GM23338 (cell line): ENCODE results near the gene SLC9A2. TPM values are rescaled to one million over a fixed set of nuclear protein-coding genes. Genes with fewer than 3 reads are reported as not detected.

ENCODE experiments used
- ATAC-seq: fragments of 200-7000 bp; cut with Tn5 transposase; 3 replicates; pipeline ENCODE4 v1.9.1; 2020
- DNase-seq: peaks from one replicate; pipeline ENCODE4 v3.0.0-alpha.2; 2015; ENCODE audit warnings: low spot score
- H2AFZ ChIP-seq: fragments of 200-600 bp; sonication (generic); 2 replicates; pipeline ENCODE4 v1.8.0; 2016; ENCODE audit warnings: antibody characterized with exemption, mild to moderate bottlenecking, moderate library complexity
- H3F3A ChIP-seq: fragments of 200-600 bp; sonication (generic); replicated peaks from 2 replicates; pipeline ENCODE4 v1.8.0; 2017; ENCODE audit warnings: antibody characterized with exemption, mixed run types, low read depth
- H3K27ac ChIP-seq: fragments of 200-600 bp; sonication (generic); 2 replicates; pipeline ENCODE4 v1.6.1; 2016; ENCODE audit warnings: low read depth
- H3K27me3 ChIP-seq: fragments of 200-600 bp; sonication (generic); 2 replicates; pipeline ENCODE4 v1.8.0; 2016; ENCODE audit warnings: mild to moderate bottlenecking, mixed run types, moderate library complexity; ENCODE audit not compliant: insufficient read depth
- H3K36me3 ChIP-seq: fragments of 200-600 bp; sonication (generic); 2 replicates; pipeline ENCODE4 v1.8.0; 2016; ENCODE audit warnings: mild to moderate bottlenecking; ENCODE audit not compliant: insufficient read depth
- H3K4me1 ChIP-seq: fragments of 200-600 bp; sonication (generic); 2 replicates; pipeline ENCODE4 v1.8.0; 2016; ENCODE audit warnings: mild to moderate bottlenecking, moderate library complexity; ENCODE audit not compliant: insufficient read depth
- H3K4me2 ChIP-seq: fragments of 200-600 bp; sonication (generic); 2 replicates; pipeline ENCODE4 v1.7.1; 2017; ENCODE audit warnings: mixed run types
- H3K4me3 ChIP-seq: fragments of 200-600 bp; sonication (generic); 2 replicates; pipeline ENCODE4 v1.6.1; 2016; ENCODE audit warnings: mixed run types
- H3K79me2 ChIP-seq: fragments of 200-600 bp; sonication (generic); replicated peaks from 2 replicates; pipeline ENCODE4 v1.8.0; 2017; ENCODE audit warnings: mild to moderate bottlenecking; ENCODE audit not compliant: insufficient read depth
- H3K9me2 ChIP-seq: fragments of 200-600 bp; sonication (generic); 2 replicates; pipeline ENCODE4 v1.8.0; 2017; ENCODE audit not compliant: insufficient read depth
- H4K20me1 ChIP-seq: fragments of 200-600 bp; sonication (generic); replicated peaks from 2 replicates; pipeline ENCODE4 v1.8.0; 2017; ENCODE audit warnings: mild to moderate bottlenecking; ENCODE audit not compliant: insufficient read depth
- H3K27ac Mint-ChIP-seq: 2 replicates; pipeline ENCODE4 v1.8.0; 2020; ENCODE audit warnings: inconsistent platforms, mild to moderate bottlenecking, moderate library complexity, mixed read lengths
- H3K27me3 Mint-ChIP-seq: 3 replicates; pipeline ENCODE4 v1.8.0; 2022; ENCODE audit warnings: low read depth, mild to moderate bottlenecking, moderate library complexity, mixed read lengths, inconsistent platforms; ENCODE audit not compliant: insufficient read depth, poor library complexity
- H3K36me3 Mint-ChIP-seq: 3 replicates; pipeline ENCODE4 v1.8.0; 2021; ENCODE audit warnings: low read depth, mild to moderate bottlenecking, inconsistent platforms, moderate library complexity, mixed read lengths
- H3K4me1 Mint-ChIP-seq: 3 replicates; pipeline ENCODE4 v1.8.0; 2020; ENCODE audit warnings: mild to moderate bottlenecking, inconsistent platforms, mixed read lengths
- H3K4me3 Mint-ChIP-seq: 3 replicates; pipeline ENCODE4 v1.8.0; 2021; ENCODE audit warnings: moderate library complexity, mild to moderate bottlenecking, inconsistent platforms, mixed read lengths
- H3K9me3 Mint-ChIP-seq: 3 replicates; pipeline ENCODE4 v1.8.0; 2020; ENCODE audit warnings: moderate library complexity, mild to moderate bottlenecking, inconsistent platforms, mixed read lengths
- CREB1 ChIP-seq: fragments of 250-450 bp; sonication (Bioruptor Pico); IDR thresholded peaks from 2 replicates; pipeline ENCODE4 v1.5.0; 2020; ENCODE audit warnings: low read depth, mild to moderate bottlenecking, moderate library complexity
- CTCF ChIP-seq, 2 experiments: fragments of 200-600 bp in 1 of 2; sonication (generic) in 1 of 2; conservative IDR thresholded peaks; 2 replicates each; pipeline versions ENCODE4 v1.5.1 to v1.6.1; 2016 to 2017; ENCODE audit warnings: antibody characterized with exemption in 2 of 2, low read depth in 2 of 2, mild to moderate bottlenecking in 2 of 2, moderate library complexity in 1 of 2
- ETS1 ChIP-seq: IDR thresholded peaks from 2 replicates; pipeline ENCODE4 v1.6.1; 2016; ENCODE audit warnings: antibody characterized with exemption
- EZH2 ChIP-seq: fragments of 200-600 bp; sonication (generic); IDR thresholded peaks from one replicate; pipeline ENCODE4 v1.8.0; 2017; ENCODE audit warnings: antibody characterized with exemption, mild to moderate bottlenecking, low read depth; ENCODE audit not compliant: unreplicated experiment
- EZH2phosphoT487 ChIP-seq: fragments of 200-600 bp; sonication (generic); IDR thresholded peaks from one replicate; pipeline ENCODE4 v1.8.1; 2018; ENCODE audit warnings: antibody characterized with exemption; ENCODE audit not compliant: unreplicated experiment
- JUNB ChIP-seq: IDR thresholded peaks from one replicate; pipeline ENCODE4 v1.6.1; 2016; ENCODE audit warnings: antibody characterized with exemption; ENCODE audit not compliant: unreplicated experiment
- NANOG ChIP-seq: IDR thresholded peaks from 2 replicates; pipeline ENCODE4 v1.6.1; 2016; ENCODE audit warnings: antibody characterized with exemption, borderline replicate concordance
- POLR2AphosphoS5 ChIP-seq: IDR thresholded peaks from 2 replicates; pipeline ENCODE4 v1.6.1; 2016; ENCODE audit warnings: antibody characterized with exemption, low read depth
- STAT1 ChIP-seq: IDR thresholded peaks from one replicate; pipeline ENCODE4 v1.6.1; 2016; ENCODE audit warnings: antibody characterized with exemption; ENCODE audit not compliant: unreplicated experiment
- ZNF114 ChIP-seq: fragments of 250-450 bp; sonication (Bioruptor Pico); IDR thresholded peaks from 2 replicates; pipeline ENCODE4 v1.5.0; 2020; ENCODE audit warnings: mild to moderate bottlenecking, moderate library complexity
- ZNF331 ChIP-seq: fragments of 250-450 bp; sonication (Bioruptor Pico); IDR thresholded peaks from 2 replicates; pipeline ENCODE4 v1.5.0; 2020; ENCODE audit warnings: low read depth, mild to moderate bottlenecking, moderate library complexity
- polyA plus RNA-seq: library from polyadenylated mRNA; unstranded; fragments of >200 nt; fragmentation: Nextera tagmentation; extraction: Ambion mirVana; gene quantifications from 2 replicates; pipeline ENCODE4 v1.2.1, GENCODE V29; 2016
- total RNA-seq: library from RNA; depleted of rRNA; stranded (reverse); fragments of >200 nt; shearing (Covaris generic); gene quantifications from 2 replicates; pipeline ENCODE4 v1.2.3, GENCODE V29; 2014
- TF ChIP-seq, protein P1 (sequence below): IDR thresholded peaks from one replicate; pipeline ENCODE4 v1.6.1; 2018; ENCODE audit warnings: antibody characterized with exemption; ENCODE audit not compliant: unreplicated experiment
- TF ChIP-seq, protein P2 (sequence below): fragments of 250-450 bp; sonication (Bioruptor Pico); IDR thresholded peaks from 2 replicates; pipeline ENCODE4 v1.5.0; 2020; ENCODE audit warnings: mild to moderate bottlenecking, moderate library complexity

Gene SLC9A2
- total and polyA plus RNA-seq, 2 experiments from 2014 or later: 0.03 to 0.24 TPM

DNA sequence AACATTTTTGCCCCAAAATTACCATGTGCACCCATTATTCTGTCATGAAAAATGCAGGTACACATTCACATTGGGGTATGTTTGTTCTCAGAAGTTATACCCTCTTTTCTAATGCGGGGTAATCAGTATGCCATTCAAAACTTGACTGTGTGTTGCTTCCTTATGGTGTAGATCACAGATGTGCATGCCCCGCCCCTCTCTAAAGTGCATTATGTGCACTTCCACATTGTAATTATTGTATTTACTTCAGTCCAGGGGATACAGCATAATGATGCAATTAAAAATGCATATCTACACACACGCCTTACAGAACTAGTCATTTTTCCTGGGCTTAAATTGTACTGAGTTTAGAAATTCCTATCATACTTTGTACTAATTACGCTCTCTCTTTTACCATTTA is 48.8 kb downstream of the SLC9A2 start:
- Mint-ChIP-seq H3K4me3 (no peak overlapping the region), H3K27ac (no peak overlapping the region), H3K27me3 (peaks cover 4% of the 10 kb centered on the region), H3K4me1 (peaks cover 2% of the 10 kb centered on the region; the same call in 1 of the 3 replicates), H3K9me3 (no peaks in the 10 kb centered on the region), H3K36me3 (no peaks in the 10 kb centered on the region)
- DNase-seq (no peak), ATAC-seq (no peak)
- Histone ChIP-seq H3K79me2 (no peaks in the 10 kb centered on the region), H3K4me1 (no peaks in the 10 kb centered on the region), H3K27me3 (no peaks in the 10 kb centered on the region), H3K4me2 (no peak overlapping the region), H3K9me2 (peaks cover 4% of the 10 kb centered on the region; the same call in 1 of the 2 replicates), H3K36me3 (no peaks in the 10 kb centered on the region), H2AFZ (peak overlapping the region; percentile 43; the same call in 1 of the 2 replicates), H3F3A (no peaks in the 10 kb centered on the region), H4K20me1 (no peaks in the 10 kb centered on the region), H3K27ac (no peak overlapping the region), H3K4me3 (no peak overlapping the region)
- no peak for TF ChIP-seq JUNB
- no peak for TF ChIP-seq CTCF (conservative IDR thresholded peaks at IDR 0.05; ENCODE audit: low read depth in 2 of 2)
- TF ChIP-seq EZH2phosphoT487: no peak
- no peak for TF ChIP-seq ETS1
- TF ChIP-seq POLR2AphosphoS5: no peak
- no peak for TF ChIP-seq ZNF114 (CRISPR knock-in tag)
- TF ChIP-seq EZH2: no peak
- TF ChIP-seq, protein P1, sequence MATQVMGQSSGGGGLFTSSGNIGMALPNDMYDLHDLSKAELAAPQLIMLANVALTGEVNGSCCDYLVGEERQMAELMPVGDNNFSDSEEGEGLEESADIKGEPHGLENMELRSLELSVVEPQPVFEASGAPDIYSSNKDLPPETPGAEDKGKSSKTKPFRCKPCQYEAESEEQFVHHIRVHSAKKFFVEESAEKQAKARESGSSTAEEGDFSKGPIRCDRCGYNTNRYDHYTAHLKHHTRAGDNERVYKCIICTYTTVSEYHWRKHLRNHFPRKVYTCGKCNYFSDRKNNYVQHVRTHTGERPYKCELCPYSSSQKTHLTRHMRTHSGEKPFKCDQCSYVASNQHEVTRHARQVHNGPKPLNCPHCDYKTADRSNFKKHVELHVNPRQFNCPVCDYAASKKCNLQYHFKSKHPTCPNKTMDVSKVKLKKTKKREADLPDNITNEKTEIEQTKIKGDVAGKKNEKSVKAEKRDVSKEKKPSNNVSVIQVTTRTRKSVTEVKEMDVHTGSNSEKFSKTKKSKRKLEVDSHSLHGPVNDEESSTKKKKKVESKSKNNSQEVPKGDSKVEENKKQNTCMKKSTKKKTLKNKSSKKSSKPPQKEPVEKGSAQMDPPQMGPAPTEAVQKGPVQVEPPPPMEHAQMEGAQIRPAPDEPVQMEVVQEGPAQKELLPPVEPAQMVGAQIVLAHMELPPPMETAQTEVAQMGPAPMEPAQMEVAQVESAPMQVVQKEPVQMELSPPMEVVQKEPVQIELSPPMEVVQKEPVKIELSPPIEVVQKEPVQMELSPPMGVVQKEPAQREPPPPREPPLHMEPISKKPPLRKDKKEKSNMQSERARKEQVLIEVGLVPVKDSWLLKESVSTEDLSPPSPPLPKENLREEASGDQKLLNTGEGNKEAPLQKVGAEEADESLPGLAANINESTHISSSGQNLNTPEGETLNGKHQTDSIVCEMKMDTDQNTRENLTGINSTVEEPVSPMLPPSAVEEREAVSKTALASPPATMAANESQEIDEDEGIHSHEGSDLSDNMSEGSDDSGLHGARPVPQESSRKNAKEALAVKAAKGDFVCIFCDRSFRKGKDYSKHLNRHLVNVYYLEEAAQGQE: no peak
- TF ChIP-seq ZNF331 (CRISPR knock-in tag): no peak
- no peak for TF ChIP-seq NANOG
- TF ChIP-seq, protein P2, sequence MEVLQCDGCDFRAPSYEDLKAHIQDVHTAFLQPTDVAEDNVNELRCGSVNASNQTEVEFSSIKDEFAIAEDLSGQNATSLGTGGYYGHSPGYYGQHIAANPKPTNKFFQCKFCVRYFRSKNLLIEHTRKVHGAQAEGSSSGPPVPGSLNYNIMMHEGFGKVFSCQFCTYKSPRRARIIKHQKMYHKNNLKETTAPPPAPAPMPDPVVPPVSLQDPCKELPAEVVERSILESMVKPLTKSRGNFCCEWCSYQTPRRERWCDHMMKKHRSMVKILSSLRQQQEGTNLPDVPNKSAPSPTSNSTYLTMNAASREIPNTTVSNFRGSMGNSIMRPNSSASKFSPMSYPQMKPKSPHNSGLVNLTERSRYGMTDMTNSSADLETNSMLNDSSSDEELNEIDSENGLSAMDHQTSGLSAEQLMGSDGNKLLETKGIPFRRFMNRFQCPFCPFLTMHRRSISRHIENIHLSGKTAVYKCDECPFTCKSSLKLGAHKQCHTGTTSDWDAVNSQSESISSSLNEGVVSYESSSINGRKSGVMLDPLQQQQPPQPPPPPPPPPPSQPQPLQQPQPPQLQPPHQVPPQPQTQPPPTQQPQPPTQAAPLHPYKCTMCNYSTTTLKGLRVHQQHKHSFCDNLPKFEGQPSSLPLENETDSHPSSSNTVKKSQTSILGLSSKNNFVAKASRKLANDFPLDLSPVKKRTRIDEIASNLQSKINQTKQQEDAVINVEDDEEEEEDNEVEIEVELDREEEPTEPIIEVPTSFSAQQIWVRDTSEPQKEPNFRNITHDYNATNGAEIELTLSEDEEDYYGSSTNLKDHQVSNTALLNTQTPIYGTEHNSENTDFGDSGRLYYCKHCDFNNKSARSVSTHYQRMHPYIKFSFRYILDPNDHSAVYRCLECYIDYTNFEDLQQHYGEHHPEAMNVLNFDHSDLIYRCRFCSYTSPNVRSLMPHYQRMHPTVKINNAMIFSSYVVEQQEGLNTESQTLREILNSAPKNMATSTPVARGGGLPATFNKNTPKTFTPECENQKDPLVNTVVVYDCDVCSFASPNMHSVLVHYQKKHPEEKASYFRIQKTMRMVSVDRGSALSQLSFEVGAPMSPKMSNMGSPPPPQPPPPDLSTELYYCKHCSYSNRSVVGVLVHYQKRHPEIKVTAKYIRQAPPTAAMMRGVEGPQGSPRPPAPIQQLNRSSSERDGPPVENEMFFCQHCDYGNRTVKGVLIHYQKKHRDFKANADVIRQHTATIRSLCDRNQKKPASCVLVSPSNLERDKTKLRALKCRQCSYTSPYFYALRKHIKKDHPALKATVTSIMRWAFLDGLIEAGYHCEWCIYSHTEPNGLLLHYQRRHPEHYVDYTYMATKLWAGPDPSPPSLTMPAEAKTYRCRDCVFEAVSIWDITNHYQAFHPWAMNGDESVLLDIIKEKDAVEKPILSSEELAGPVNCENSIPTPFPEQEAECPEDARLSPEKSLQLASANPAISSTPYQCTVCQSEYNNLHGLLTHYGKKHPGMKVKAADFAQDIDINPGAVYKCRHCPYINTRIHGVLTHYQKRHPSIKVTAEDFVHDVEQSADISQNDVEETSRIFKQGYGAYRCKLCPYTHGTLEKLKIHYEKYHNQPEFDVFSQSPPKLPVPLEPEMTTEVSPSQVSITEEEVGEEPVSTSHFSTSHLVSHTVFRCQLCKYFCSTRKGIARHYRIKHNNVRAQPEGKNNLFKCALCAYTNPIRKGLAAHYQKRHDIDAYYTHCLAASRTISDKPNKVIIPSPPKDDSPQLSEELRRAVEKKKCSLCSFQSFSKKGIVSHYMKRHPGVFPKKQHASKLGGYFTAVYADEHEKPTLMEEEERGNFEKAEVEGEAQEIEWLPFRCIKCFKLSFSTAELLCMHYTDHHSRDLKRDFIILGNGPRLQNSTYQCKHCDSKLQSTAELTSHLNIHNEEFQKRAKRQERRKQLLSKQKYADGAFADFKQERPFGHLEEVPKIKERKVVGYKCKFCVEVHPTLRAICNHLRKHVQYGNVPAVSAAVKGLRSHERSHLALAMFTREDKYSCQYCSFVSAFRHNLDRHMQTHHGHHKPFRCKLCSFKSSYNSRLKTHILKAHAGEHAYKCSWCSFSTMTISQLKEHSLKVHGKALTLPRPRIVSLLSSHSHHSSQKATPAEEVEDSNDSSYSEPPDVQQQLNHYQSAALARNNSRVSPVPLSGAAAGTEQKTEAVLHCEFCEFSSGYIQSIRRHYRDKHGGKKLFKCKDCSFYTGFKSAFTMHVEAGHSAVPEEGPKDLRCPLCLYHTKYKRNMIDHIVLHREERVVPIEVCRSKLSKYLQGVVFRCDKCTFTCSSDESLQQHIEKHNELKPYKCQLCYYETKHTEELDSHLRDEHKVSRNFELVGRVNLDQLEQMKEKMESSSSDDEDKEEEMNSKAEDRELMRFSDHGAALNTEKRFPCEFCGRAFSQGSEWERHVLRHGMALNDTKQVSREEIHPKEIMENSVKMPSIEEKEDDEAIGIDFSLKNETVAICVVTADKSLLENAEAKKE (CRISPR knock-in tag): no peak
- no peak for TF ChIP-seq STAT1
- no peak for TF ChIP-seq CREB1 (CRISPR knock-in tag)
